Stimulated activated CD4-positive, alpha-beta T cell treated with anti-CD3 and anti-CD28 coated beads, TNF-alpha, amount 100 ng/mL, for 4 hours (primary cell): ENCODE measurements around the gene RHCE.
"Not testable (repeated sequence)": the region's sequence is repeated elsewhere in the genome, so short reads cannot be mapped to it uniquely, and the experiment has no call there.

ENCODE experiments used
- DNase-seq, 3 experiments: peaks; one replicate each; pipeline ENCODE4 v3.0.0-alpha.2; 2020; ENCODE audit warnings: low read depth in 3 of 3

Gene RHCE

GRCh38 chr1:25342846-25343245 is 77.8 kb downstream of the RHCE start:
- no peak for DNase-seq

- no peak for DNase-seq
These were observed 78.9 kb downstream of the RHCE start for GRCh38 chr1:25341746-25342145.

- DNase-seq = no peak
These were observed 81.6 kb downstream of the RHCE start for GRCh38 chr1:25338986-25339385.

GRCh38 chr1:25338188-25338981 is 82.2 kb downstream of the RHCE start, which contains the start of gene TMEM50A:
Gene TMEM50A, plus strand, starts transcription at chr1:25338334. Its CDS starts 2,153 bp downstream, at chr1:25340487.
- DNase-seq = peak; percentile 79 to 86 (median 83)

- peak in 2 of 3 experiments; percentile 14 to 23 for DNase-seq
These were observed 83.0 kb downstream of the RHCE start for GRCh38 chr1:25337483-25338187.

- not testable (repeated sequence) for DNase-seq
These were observed 83.7 kb downstream of the RHCE start for GRCh38 chr1:25336922-25337354.

- DNase-seq = not testable (repeated sequence)
These were observed 90.7 kb downstream of the RHCE start for GRCh38 chr1:25329950-25330349.

- DNase-seq = not testable (repeated sequence)
These were observed 91.3 kb downstream of the RHCE start for GRCh38 chr1:25329336-25329735.

- DNase-seq = not testable (repeated sequence)
These were observed 91.8 kb downstream of the RHCE start for GRCh38 chr1:25328791-25329185.

- not testable (repeated sequence) for DNase-seq
These were observed 92.5 kb downstream of the RHCE start for GRCh38 chr1:25327864-25328790.

GRCh38 chr1:25324407-25324806 is 96.2 kb downstream of the RHCE start:
- DNase-seq = not testable (repeated sequence)

GRCh38 chr1:25322127-25322526 is 98.5 kb downstream of the RHCE start:
- not testable (repeated sequence) for DNase-seq

- not testable (repeated sequence) for DNase-seq
These were observed 100.2 kb downstream of the RHCE start for GRCh38 chr1:25320314-25320938.

GRCh38 chr1:25312806-25313470 is 107.7 kb downstream of the RHCE start:
- DNase-seq = not testable (repeated sequence)
